DOHH2 (cell line): ENCODE results near the gene RNF213.

Experiments used
- H3F3A ChIP-seq: fragments of 200-600 bp; sonication (generic), shearing (Covaris generic); 2 replicates; pipeline ENCODE4 v1.6.0; 2016; ENCODE audit warnings: antibody characterized with exemption, mild to moderate bottlenecking; ENCODE audit not compliant: control insufficient read depth, insufficient read depth
- H3K27ac ChIP-seq: fragments of 200-600 bp; sonication (generic); 2 replicates; pipeline ENCODE4 v1.5.1; 2014; ENCODE audit warnings: low read depth, mild to moderate bottlenecking, low read length, moderate library complexity
- H3K27me3 ChIP-seq: fragments of 200-600 bp; sonication (generic); 2 replicates; pipeline ENCODE4 v1.6.1; 2014; ENCODE audit warnings: mild to moderate bottlenecking, low read length, mixed read lengths; ENCODE audit not compliant: control insufficient read depth
- H3K36me3 ChIP-seq: fragments of 200-600 bp; sonication (generic); 2 replicates; pipeline ENCODE4 v1.6.1; 2014; ENCODE audit warnings: mild to moderate bottlenecking, low read length, moderate library complexity, mixed read lengths; ENCODE audit not compliant: control insufficient read depth
- H3K4me1 ChIP-seq: fragments of 200-600 bp; sonication (generic); 2 replicates; pipeline ENCODE4 v1.6.1; 2014; ENCODE audit warnings: mild to moderate bottlenecking, low read length, mixed read lengths; ENCODE audit not compliant: control insufficient read depth
- H3K4me2 ChIP-seq: fragments of 200-600 bp; sonication (generic); 2 replicates; pipeline ENCODE4 v1.6.0; 2014; ENCODE audit warnings: mild to moderate bottlenecking, low read length, moderate library complexity
- H3K4me3 ChIP-seq: fragments of 200-600 bp; sonication (generic); 2 replicates; pipeline ENCODE4 v1.5.1; 2014; ENCODE audit warnings: mild to moderate bottlenecking, low read length, mixed read lengths
- H3K79me2 ChIP-seq: fragments of 200-600 bp; sonication (generic); 2 replicates; pipeline ENCODE4 v1.6.1; 2014; ENCODE audit warnings: mild to moderate bottlenecking, low read length, mixed read lengths; ENCODE audit not compliant: control insufficient read depth
- H3K9me2 ChIP-seq: fragments of 200-600 bp; sonication (generic); replicated peaks from 2 replicates; pipeline ENCODE4 v1.6.1; 2014; ENCODE audit warnings: mild to moderate bottlenecking, low read length, mixed read lengths; ENCODE audit not compliant: control insufficient read depth
- H3K9me3 ChIP-seq: fragments of 200-600 bp; sonication (generic); 2 replicates; pipeline ENCODE4 v1.6.1; 2014; ENCODE audit warnings: antibody characterized with exemption, low read length, mixed read lengths; ENCODE audit not compliant: control insufficient read depth, insufficient read depth
- H4K20me1 ChIP-seq: fragments of 200-600 bp; sonication (generic); 2 replicates; pipeline ENCODE4 v1.6.0; 2014; ENCODE audit warnings: low read depth, mild to moderate bottlenecking, antibody characterized with exemption, low read length, moderate library complexity; ENCODE audit not compliant: control insufficient read depth, insufficient read depth
- EZH2phosphoT487 ChIP-seq: fragments of 200-600 bp; sonication (generic); IDR thresholded peaks from 2 replicates; pipeline ENCODE4 v1.6.1; 2017; ENCODE audit warnings: borderline replicate concordance, mild to moderate bottlenecking, antibody characterized with exemption, low read length, moderate library complexity, mixed read lengths
- TF ChIP-seq, protein P1 (sequence below): fragments of 200-600 bp; sonication (generic); IDR thresholded peaks from one replicate; pipeline ENCODE4 v1.5.1; 2014; ENCODE audit warnings: antibody characterized with exemption, mild to moderate bottlenecking, low read depth, low read length; ENCODE audit not compliant: poor library complexity, severe bottlenecking

RNF213 gene

DNA sequence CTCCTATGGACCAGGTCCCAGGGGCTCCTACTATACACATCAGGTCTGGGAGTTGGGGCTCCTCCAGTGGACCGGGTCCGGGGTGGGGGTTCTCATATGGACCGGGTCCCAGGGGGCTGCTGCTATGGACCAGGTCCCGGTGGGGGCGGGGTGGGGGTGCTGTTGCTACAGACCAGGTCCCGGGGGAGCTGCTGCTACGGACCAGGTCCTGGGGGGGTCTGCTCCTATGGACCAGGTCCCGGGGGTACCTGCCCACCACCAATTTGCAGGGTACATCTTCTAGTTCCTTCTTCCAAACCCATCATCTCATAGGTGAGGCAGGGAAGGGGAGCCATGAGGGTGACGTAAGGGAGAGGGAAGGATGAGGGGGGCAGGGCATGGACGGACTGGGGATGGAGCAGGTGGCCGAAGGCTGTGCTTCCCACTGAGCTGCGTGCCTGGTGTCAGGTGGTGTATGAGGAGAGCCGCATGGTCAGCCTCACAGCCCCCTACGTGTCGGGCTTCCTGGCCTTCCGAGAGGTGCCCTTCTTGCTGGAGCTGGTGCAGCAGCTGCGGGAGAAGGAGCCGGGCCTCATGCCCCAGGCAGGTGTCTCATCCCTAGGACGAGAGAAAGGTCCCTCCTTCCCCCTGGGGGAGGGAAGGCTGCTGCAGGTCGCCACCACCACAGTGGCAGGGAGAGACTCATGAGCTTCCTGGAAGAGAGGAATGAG lies 160.9 kb downstream of the RNF213 start:
- H3K9me2 ChIP-seq, result no peaks in the 10 kb centered on the region
- no peaks in the 10 kb centered on the region for H3K36me3 ChIP-seq
- no peaks in the 10 kb centered on the region for H3F3A ChIP-seq
- H3K4me1 ChIP-seq, result peaks cover 11% of the 10 kb centered on the region; the same call in 1 of the 2 replicates
- no peak overlapping the region for H3K4me3 ChIP-seq
- no peaks in the 10 kb centered on the region for H4K20me1 ChIP-seq
- no peak overlapping the region for H3K4me2 ChIP-seq
- peaks cover 20% of the 10 kb centered on the region for H3K27me3 ChIP-seq
- H3K79me2 ChIP-seq, result no peaks in the 10 kb centered on the region
- H3K27ac ChIP-seq, result no peak overlapping the region
- TF ChIP-seq, protein P1, sequence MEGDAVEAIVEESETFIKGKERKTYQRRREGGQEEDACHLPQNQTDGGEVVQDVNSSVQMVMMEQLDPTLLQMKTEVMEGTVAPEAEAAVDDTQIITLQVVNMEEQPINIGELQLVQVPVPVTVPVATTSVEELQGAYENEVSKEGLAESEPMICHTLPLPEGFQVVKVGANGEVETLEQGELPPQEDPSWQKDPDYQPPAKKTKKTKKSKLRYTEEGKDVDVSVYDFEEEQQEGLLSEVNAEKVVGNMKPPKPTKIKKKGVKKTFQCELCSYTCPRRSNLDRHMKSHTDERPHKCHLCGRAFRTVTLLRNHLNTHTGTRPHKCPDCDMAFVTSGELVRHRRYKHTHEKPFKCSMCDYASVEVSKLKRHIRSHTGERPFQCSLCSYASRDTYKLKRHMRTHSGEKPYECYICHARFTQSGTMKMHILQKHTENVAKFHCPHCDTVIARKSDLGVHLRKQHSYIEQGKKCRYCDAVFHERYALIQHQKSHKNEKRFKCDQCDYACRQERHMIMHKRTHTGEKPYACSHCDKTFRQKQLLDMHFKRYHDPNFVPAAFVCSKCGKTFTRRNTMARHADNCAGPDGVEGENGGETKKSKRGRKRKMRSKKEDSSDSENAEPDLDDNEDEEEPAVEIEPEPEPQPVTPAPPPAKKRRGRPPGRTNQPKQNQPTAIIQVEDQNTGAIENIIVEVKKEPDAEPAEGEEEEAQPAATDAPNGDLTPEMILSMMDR, result no peak
- TF ChIP-seq EZH2phosphoT487, result no peak
- no peaks in the 10 kb centered on the region for H3K9me3 ChIP-seq

DNA sequence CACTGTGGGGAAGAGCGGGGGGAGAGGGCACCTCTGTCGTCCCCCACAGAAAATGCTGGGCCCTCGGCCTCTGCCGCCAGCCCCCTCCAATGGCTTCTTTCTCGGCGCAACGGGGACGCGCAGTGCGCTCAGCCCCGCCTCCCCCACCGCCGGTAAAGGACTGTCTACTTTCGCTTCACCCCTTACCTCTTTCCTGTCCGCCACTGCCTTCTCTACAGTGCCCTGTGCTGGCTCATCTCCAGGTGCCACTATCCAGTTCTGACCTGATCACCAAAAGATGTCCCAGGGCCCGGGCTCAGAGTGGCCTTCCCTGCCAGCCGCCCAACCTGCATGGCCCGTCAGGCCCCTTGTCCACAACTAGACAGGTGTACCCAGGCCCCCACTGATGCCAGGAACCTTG lies 161.6 kb downstream of the RNF213 start:
- Histone ChIP-seq H3K9me2 (no peaks in the 10 kb centered on the region), H3K36me3 (no peaks in the 10 kb centered on the region), H3F3A (no peaks in the 10 kb centered on the region), H3K27ac (no peak overlapping the region), H4K20me1 (no peaks in the 10 kb centered on the region), H3K4me2 (no peak overlapping the region), H3K79me2 (no peaks in the 10 kb centered on the region), H3K4me1 (peaks cover 11% of the 10 kb centered on the region; the same call in 1 of the 2 replicates), H3K4me3 (no peak overlapping the region), H3K9me3 (no peaks in the 10 kb centered on the region), H3K27me3 (peaks cover 20% of the 10 kb centered on the region)
- TF ChIP-seq EZH2phosphoT487, result no peak
- TF ChIP-seq, protein P1, result no peak

DNA sequence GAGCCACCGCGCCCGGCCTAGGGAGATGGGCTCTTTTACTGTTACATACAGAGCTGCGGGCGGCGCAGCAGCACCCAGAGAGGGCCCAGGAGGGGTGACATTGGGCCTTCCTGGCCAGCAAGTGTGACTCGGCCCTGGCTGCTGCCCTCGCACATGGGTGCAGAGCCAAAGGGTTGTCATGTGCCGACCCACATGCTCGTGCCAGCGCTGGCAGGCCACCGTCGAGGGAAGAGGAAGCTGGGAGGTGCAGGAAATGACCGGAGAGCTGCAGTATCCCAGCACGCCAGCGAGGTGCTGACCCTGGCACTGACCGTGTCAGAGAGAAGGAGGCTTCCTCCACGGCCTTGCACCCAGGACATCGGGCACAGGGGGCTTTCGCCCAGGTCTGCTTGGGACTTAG lies 162.3 kb downstream of the RNF213 start:
- H3K27me3 ChIP-seq, result peaks cover 20% of the 10 kb centered on the region
- TF ChIP-seq, protein P1, result no peak
- no peak for TF ChIP-seq EZH2phosphoT487
- H4K20me1 ChIP-seq, result no peaks in the 10 kb centered on the region
- H3K9me3 ChIP-seq, result no peaks in the 10 kb centered on the region
- H3K27ac ChIP-seq, result no peak overlapping the region
- no peaks in the 10 kb centered on the region for H3K36me3 ChIP-seq
- H3K79me2 ChIP-seq, result no peaks in the 10 kb centered on the region
- no peak overlapping the region for H3K4me3 ChIP-seq
- peaks cover 11% of the 10 kb centered on the region; the same call in 1 of the 2 replicates for H3K4me1 ChIP-seq
- no peaks in the 10 kb centered on the region for H3F3A ChIP-seq
- H3K4me2 ChIP-seq, result no peak overlapping the region
- H3K9me2 ChIP-seq, result no peaks in the 10 kb centered on the region
